IMR-90 (cell line): ENCODE results near the gene FNDC10. TPM values are rescaled to one million over a fixed set of nuclear protein-coding genes. Genes with fewer than 3 reads are reported as not detected.
"Not testable (repeated sequence)": the region's sequence is repeated elsewhere in the genome, so short reads cannot be mapped to it uniquely, and the experiment has no call there.

Source experiments
- ATAC-seq: fragments of 200-7000 bp; cut with Tn5 transposase; 2 replicates; pipeline ENCODE4 v1.9.1; 2020; ENCODE audit warnings: low read depth, mild to moderate bottlenecking, moderate library complexity
- BruUV-seq: library from RNA; stranded (reverse); fragments of 400-500 nt; replicated peaks from 2 replicates; lab custom pipeline; 2021; lab: Mats Ljungman, UMichigan
- CTCF ChIA-PET: fragments of 300-600 bp; formaldehyde crosslinking; extraction: SDS; loops from one replicate; lab custom pipeline; 2021; ENCODE audit warnings: antibody characterized with exemption; lab: Yijun Ruan, JAX
- POLR2A ChIA-PET: fragments of 300-600 bp; sonication (Branson Sonifier 250); formaldehyde crosslinking; loops from one replicate; lab custom pipeline; 2022; ENCODE audit warnings: antibody characterized with exemption; ENCODE audit not compliant: unreplicated experiment; lab: Charles Lee
- DNase-seq: peaks from one replicate; pipeline ENCODE4 v3.0.0; 2013
- H2AFZ ChIP-seq: replicated peaks from 2 replicates; pipeline ENCODE3; 2013; ENCODE audit warnings: low read length, mild to moderate bottlenecking; ENCODE audit not compliant: poor library complexity
- H2AK5ac ChIP-seq: 2 replicates; pipeline ENCODE4 v1.6.1; 2013; ENCODE audit warnings: low read depth, low read length, inconsistent platforms
- H2AK9ac ChIP-seq: replicated peaks from 2 replicates; pipeline ENCODE3; 2013; ENCODE audit warnings: mild to moderate bottlenecking, low read depth, low read length, moderate library complexity; ENCODE audit not compliant: poor library complexity
- H2BK120ac ChIP-seq: 2 replicates; pipeline ENCODE4 v1.6.1; 2013; ENCODE audit warnings: low read depth, low read length, inconsistent platforms
- H2BK15ac ChIP-seq: 3 replicates; pipeline ENCODE4 v1.6.1; 2013; ENCODE audit warnings: low read depth, low read length, inconsistent platforms
- H2BK20ac ChIP-seq: 2 replicates; pipeline ENCODE4 v1.6.1; 2013; ENCODE audit warnings: low read depth, mild to moderate bottlenecking, inconsistent platforms, low read length, moderate library complexity
- H2BK5ac ChIP-seq: 2 replicates; pipeline ENCODE4 v1.6.1; 2013; ENCODE audit warnings: mild to moderate bottlenecking, low read depth, low read length, inconsistent platforms; ENCODE audit not compliant: poor library complexity, severe bottlenecking
- H3K14ac ChIP-seq: replicated peaks from 2 replicates; pipeline ENCODE4 v1.6.1; 2013; ENCODE audit warnings: low read depth, low read length, inconsistent platforms
- H3K18ac ChIP-seq: 2 replicates; pipeline ENCODE4 v1.6.1; 2013; ENCODE audit warnings: low read depth, low read length, control low read depth
- H3K23ac ChIP-seq: 2 replicates; pipeline ENCODE4 v1.6.1; 2013; ENCODE audit warnings: low read depth, low read length, inconsistent platforms
- H3K27ac ChIP-seq: 2 replicates; pipeline ENCODE4 v1.5.1; 2013; ENCODE audit warnings: mild to moderate bottlenecking, control low read depth, low read length; ENCODE audit not compliant: insufficient read depth
- H3K27me3 ChIP-seq: 2 replicates; pipeline ENCODE4 v1.6.1; 2013; ENCODE audit warnings: low read length; ENCODE audit not compliant: control insufficient read depth, insufficient read depth
- H3K36me3 ChIP-seq: 2 replicates; pipeline ENCODE4 v1.6.1; 2013; ENCODE audit warnings: low read length, mixed read lengths; ENCODE audit not compliant: control insufficient read depth, insufficient read depth
- H3K4ac ChIP-seq: 2 replicates; pipeline ENCODE4 v1.6.1; 2013; ENCODE audit warnings: low read depth, low read length, inconsistent platforms
- H3K4me1 ChIP-seq: 2 replicates; pipeline ENCODE4 v1.6.1; 2013; ENCODE audit warnings: low read length, mixed read lengths; ENCODE audit not compliant: control insufficient read depth, insufficient read depth
- H3K4me2 ChIP-seq: 2 replicates; pipeline ENCODE4 v1.6.1; 2013; ENCODE audit warnings: low read depth, mild to moderate bottlenecking, control low read depth, low read length, moderate library complexity
- H3K4me3 ChIP-seq: 2 replicates; pipeline ENCODE4 v1.5.1; 2013; ENCODE audit warnings: low read depth, mild to moderate bottlenecking, control low read depth, low read length, moderate library complexity; ENCODE audit not compliant: insufficient read depth
- H3K56ac ChIP-seq: 2 replicates; pipeline ENCODE4 v1.6.1; 2013; ENCODE audit warnings: low read length, inconsistent platforms; ENCODE audit not compliant: insufficient read depth; ENCODE audit errors: extremely low read depth
- H3K79me1 ChIP-seq, 2 experiments: 2 replicates each; pipeline ENCODE4 v1.6.1; 2013; ENCODE audit warnings: low read length in 2 of 2, inconsistent platforms in 1 of 2, low read depth in 1 of 2
- H3K9ac ChIP-seq: 2 replicates; pipeline ENCODE4 v1.6.1; 2013; ENCODE audit warnings: low read depth, low read length, control low read depth
- H3K9me1 ChIP-seq: 2 replicates; pipeline ENCODE4 v1.6.1; 2013; ENCODE audit warnings: low read length, inconsistent platforms; ENCODE audit not compliant: insufficient read depth
- H3K9me3 ChIP-seq: 2 replicates; pipeline ENCODE4 v1.6.1; 2013; ENCODE audit warnings: low read length; ENCODE audit not compliant: control insufficient read depth, insufficient read depth
- H4K20me1 ChIP-seq: 2 replicates; pipeline ENCODE4 v1.6.1; 2013; ENCODE audit warnings: low read length, inconsistent platforms; ENCODE audit not compliant: insufficient read depth
- H4K5ac ChIP-seq: 2 replicates; pipeline ENCODE4 v1.6.1; 2013; ENCODE audit warnings: mild to moderate bottlenecking, low read depth, low read length, control low read depth
- H4K8ac ChIP-seq, 2 experiments: 2 replicates each; pipeline ENCODE4 v1.6.1; 2013; ENCODE audit warnings: low read depth in 2 of 2, low read length in 2 of 2, control low read depth in 1 of 2, inconsistent platforms in 1 of 2
- H4K91ac ChIP-seq: 2 replicates; pipeline ENCODE4 v1.6.1; 2013; ENCODE audit warnings: low read depth, low read length, inconsistent platforms; ENCODE audit not compliant: insufficient read depth
- USF2 ChIP-seq: fragments of 150-350 bp; IDR thresholded peaks from 2 replicates; pipeline ENCODE4 v1.6.1; 2017; ENCODE audit warnings: mild to moderate bottlenecking, antibody characterized with exemption, low read length, low read depth
- WGBS, 2 experiments: methylation state at CpG; one replicate each; pipeline versions ENCODE4 v1.1.5 to v1.1.7; 2013; ENCODE audit warnings: missing lambda C conversion rate in 2 of 2; ENCODE audit not compliant: insufficient read length in 1 of 2; ENCODE audit errors: extremely low coverage in 2 of 2; 5-methylcytosine and 5-hydroxymethylcytosine counted together
- dilution Hi-C: fragments of 300-500 bp; cut with HindIII; formaldehyde crosslinking; loops from one replicate; pipeline ENCODE4 v1.14.3; 2018; ENCODE audit warnings: low sequenced_read_pairs; ENCODE audit not compliant: unreplicated experiment
- in situ Hi-C: fragments of 300-500 bp; cut with MboI; formaldehyde crosslinking; loops from 3 replicates; pipeline ENCODE4 v1.14.3; 2019; ENCODE audit warnings: low sequenced_read_pairs, inconsistent platforms, mixed read lengths
- intact Hi-C: fragments of 100-400 bp; cut with micrococcal nuclease; formaldehyde crosslinking; loops from 2 replicates; pipeline ENCODE4 v1.10.0; 2022
- polyA plus RNA-seq, 3 experiments: library from polyadenylated mRNA; depleted of rRNA; stranded (reverse); fragments of >200 nt; gene quantifications; 2 replicates each; pipeline ENCODE4 v1.2.3, GENCODE V29; 2012; ENCODE audit warnings: low replicate concordance in 1 of 3
- total RNA-seq: library from RNA; depleted of rRNA; stranded (reverse); fragments of >200 nt; gene quantifications from 2 replicates; pipeline ENCODE4 v1.2.3, GENCODE V29; 2012

FNDC10 gene
- total and polyA plus RNA-seq, 2 of the 4 experiments (the other 2 are of a cell fraction): 0.36 to 5.8 TPM

- no peaks in the 10 kb centered on the region for H3K27me3 ChIP-seq
- no peak overlapping the region for H2BK5ac ChIP-seq
- in situ Hi-C loops (no loop called here), intact Hi-C loops (no loop called here), dilution Hi-C loops (no loop called here)
- H4K20me1 ChIP-seq: peaks cover 45% of the 10 kb centered on the region
- peaks cover 36% of the 10 kb centered on the region for H3K36me3 ChIP-seq
- ChIA-PET POLR2A (no interaction called here), CTCF (no interaction called here)
- peaks cover 13% of the 10 kb centered on the region for H3K9me1 ChIP-seq
- no peak overlapping the region for H3K4me3 ChIP-seq
- H2AK9ac ChIP-seq: no peak overlapping the region
- H3K18ac ChIP-seq: no peak overlapping the region
- H3K4me2 ChIP-seq: no peak overlapping the region
- no peak overlapping the region for H4K91ac ChIP-seq
- no peaks in the 10 kb centered on the region for H3K9me3 ChIP-seq
- peaks cover 10 to 70% of the 10 kb centered on the region in 2 experiments for H3K79me1 ChIP-seq
- H3K56ac ChIP-seq: no peak overlapping the region
- no peak overlapping the region for H2AFZ ChIP-seq
- H3K14ac ChIP-seq: no peak overlapping the region
- no peak overlapping the region for H4K5ac ChIP-seq
- H2AK5ac ChIP-seq: 0 out of 2 replicates have a peak overlapping the region, but pooled peaks have one; percentile 25
- ATAC-seq (no peak), DNase-seq (no peak)
- no peak overlapping the region for H3K23ac ChIP-seq
- no peak overlapping the region for H3K4ac ChIP-seq
- no peak for TF ChIP-seq USF2
- H2BK120ac ChIP-seq: no peak overlapping the region
- 55% methylated on average over 4 of the region's 4 CpGs; no CpG with 5 or more reads in 1 of the 2 experiments for WGBS, 2 experiments
- BruUV-seq: no TSS peak
- no peak overlapping the region for H2BK15ac ChIP-seq
- H4K8ac ChIP-seq: no peak overlapping the region
- no peak overlapping the region for H3K27ac ChIP-seq
- no peak overlapping the region for H3K9ac ChIP-seq
- H3K4me1 ChIP-seq: peaks cover 5% of the 10 kb centered on the region; the same call in 1 of the 2 replicates
- no peak overlapping the region for H2BK20ac ChIP-seq
Observed at GRCh38 chr1:1558591-1558990, 41.3 kb downstream of the FNDC10 start.

- H2BK120ac ChIP-seq, POLR2A ChIA-PET, H3K9ac ChIP-seq: not testable (repeated sequence)
Observed at GRCh38 chr1:1557688-1558087, 42.2 kb downstream of the FNDC10 start.

More at GRCh38 chr1:1557688-1558087, 42.2 kb downstream of the FNDC10 start:
- H2AFZ ChIP-seq, H3K4ac ChIP-seq, H3K4me2 ChIP-seq, H2BK5ac ChIP-seq, H4K8ac ChIP-seq, H3K27me3 ChIP-seq, H3K4me3 ChIP-seq, H4K91ac ChIP-seq, CTCF ChIA-PET, H2AK5ac ChIP-seq, intact Hi-C loops, H3K23ac ChIP-seq, H3K56ac ChIP-seq, H2BK20ac ChIP-seq, H4K5ac ChIP-seq, H3K18ac ChIP-seq, H3K9me3 ChIP-seq, in situ Hi-C loops, ATAC-seq, H3K14ac ChIP-seq, H2AK9ac ChIP-seq, H3K27ac ChIP-seq, DNase-seq, dilution Hi-C loops, H2BK15ac ChIP-seq, H3K4me1 ChIP-seq, BruUV-seq: not testable (repeated sequence)
- Histone ChIP-seq H3K36me3 (peaks cover 30% of the 10 kb centered on the region), H4K20me1 (peaks cover 41% of the 10 kb centered on the region), H3K79me1 (peaks cover 9 to 71% of the 10 kb centered on the region in 2 experiments), H3K9me1 (peaks cover 13% of the 10 kb centered on the region)
- 93% methylated on average over 3 of the region's 7 CpGs; no CpG with 5 or more reads in 1 of the 2 experiments for WGBS, 2 experiments
